ENCODE data around the gene SOX18. TPM values are rescaled to one million over a fixed set of nuclear protein-coding genes. Genes with fewer than 3 reads are reported as not detected.
"Not testable (repeated sequence)": the region's sequence is repeated elsewhere in the genome, so short reads cannot be mapped to it uniquely, and the experiment has no call there.

Gene SOX18
- total and polyA plus RNA-seq, 2 of the 13 experiments (the other 11 are each of a cell fraction or from before 2014, with no cell fraction given) = 1.6 to 1.9 TPM

DNA sequence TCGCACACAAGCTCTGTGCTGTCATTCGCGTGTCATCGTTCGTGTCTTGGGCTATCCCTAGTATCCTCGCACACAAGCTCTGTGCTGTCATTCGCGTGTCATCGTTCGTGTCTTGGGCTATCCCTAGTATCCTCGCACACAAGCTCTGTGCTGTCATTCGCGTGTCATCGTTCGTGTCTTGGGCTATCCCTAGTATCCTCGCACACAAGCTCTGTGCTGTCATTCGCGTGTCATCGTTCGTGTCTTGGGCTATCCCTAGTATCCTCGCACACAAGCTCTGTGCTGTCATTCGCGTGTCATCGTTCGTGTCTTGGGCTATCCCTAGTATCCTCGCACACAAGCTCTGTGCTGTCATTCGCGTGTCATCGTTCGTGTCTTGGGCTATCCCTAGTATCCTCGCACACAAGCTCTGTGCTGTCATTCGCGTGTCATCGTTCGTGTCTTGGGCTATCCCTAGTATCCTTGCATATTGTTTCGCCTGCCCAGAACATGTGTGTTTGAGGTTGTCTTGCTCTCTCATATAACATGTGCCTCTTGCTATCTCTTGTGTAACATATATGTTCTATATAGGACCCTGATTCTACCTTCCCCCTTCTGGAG, 37.9 kb upstream of the SOX18 start:
- H3K9me3 ChIP-seq (ENCODE audit: low read length); H3K27ac ChIP-seq (ENCODE audit: extremely low read length, insufficient read depth, low read length); H3K4me2 ChIP-seq (ENCODE audit: low read depth, low read length); intact Hi-C loops (cut with micrococcal nuclease; ENCODE audit: unreplicated experiment); H2AFZ ChIP-seq (ENCODE audit: low read length); H4K20me1 ChIP-seq (ENCODE audit: insufficient read depth, low read length); H3K79me2 ChIP-seq (ENCODE audit: insufficient read depth, low read length); in situ Hi-C loops (cut with HindIII; ENCODE audit: extremely low pct_ligation_motif_present, low pct_unique_long_range_greater_than_20kb); CTCF ChIA-PET (ENCODE audit: low intra/inter-chr PET ratio, low total read pairs); FAIRE-seq; POLR2A ChIA-PET; H3K36me3 ChIP-seq (replicated peaks in 1 of 2; ENCODE audit: control insufficient read depth in 1 of 2, insufficient read depth in 2 of 2, low read length in 2 of 2); H3K4me3 ChIP-seq (replicated peaks in 1 of 3; ENCODE audit: insufficient read depth in 1 of 3, low read depth in 2 of 3, low read length in 3 of 3); DNase-seq (ENCODE audit: low spot score); BruUV-seq (replicated peaks); H3K9ac ChIP-seq (ENCODE audit: insufficient read depth, low read depth, low read length); ATAC-seq: not testable (repeated sequence)
- 78% methylated on average over 10 of the region's 36 CpGs for whole genome bisulfite sequencing (ENCODE audit: low lambda C conversion rate)
- peaks cover 31 to 73% of the 10 kb centered on the region in 2 experiments for H3K27me3 ChIP-seq (ENCODE audit: control insufficient read depth in 1 of 2, insufficient read depth in 2 of 2, low read length in 2 of 2)
- H3K4me1 ChIP-seq (ENCODE audit: insufficient read depth, low read length) = peaks cover 25% of the 10 kb centered on the region

DNA sequence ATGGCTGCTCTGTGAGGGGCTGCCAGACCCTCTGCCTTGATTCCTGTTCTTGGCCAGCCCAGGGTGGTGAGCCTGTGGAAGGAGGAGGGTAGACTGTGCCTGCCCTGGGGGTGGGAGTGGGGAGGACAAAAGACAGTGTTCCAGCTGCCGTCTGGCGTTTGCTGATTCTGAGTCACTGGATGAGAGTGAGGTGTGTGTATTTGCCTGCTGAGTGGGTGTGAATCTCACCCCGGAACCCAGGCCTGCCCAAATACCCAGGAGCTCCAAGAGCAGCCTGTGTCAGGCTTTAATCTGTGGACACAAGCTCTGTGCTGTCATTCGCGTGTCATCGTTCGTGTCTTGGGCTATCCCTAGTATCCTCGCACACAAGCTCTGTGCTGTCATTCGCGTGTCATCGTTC, 37.4 kb upstream of the SOX18 start:
- Histone ChIP-seq H3K9ac (ENCODE audit: insufficient read depth, low read depth, low read length) (no peak overlapping the region), H4K20me1 (ENCODE audit: insufficient read depth, low read length) (peaks cover 7% of the 10 kb centered on the region; the same call in 1 of the 2 replicates), H3K27me3 (ENCODE audit: control insufficient read depth in 1 of 2, insufficient read depth in 2 of 2, low read length in 2 of 2) (peaks cover 29 to 68% of the 10 kb centered on the region in 2 experiments), H2AFZ (ENCODE audit: low read length) (no peak overlapping the region), H3K4me1 (ENCODE audit: insufficient read depth, low read length) (peaks cover 28% of the 10 kb centered on the region), H3K4me3 (replicated peaks in 1 of 3; ENCODE audit: insufficient read depth in 1 of 3, low read depth in 2 of 3, low read length in 3 of 3) (no peak overlapping the region), H3K79me2 (ENCODE audit: insufficient read depth, low read length) (no peaks in the 10 kb centered on the region), H3K27ac (ENCODE audit: extremely low read length, insufficient read depth, low read length) (no peak overlapping the region), H3K9me3 (ENCODE audit: low read length) (no peaks in the 10 kb centered on the region), H3K36me3 (replicated peaks in 1 of 2; ENCODE audit: control insufficient read depth in 1 of 2, insufficient read depth in 2 of 2, low read length in 2 of 2) (no peaks in the 10 kb centered on the region), H3K4me2 (ENCODE audit: low read depth, low read length) (no peak overlapping the region)
- POLR2A ChIA-PET = no interaction called here
- TF ChIP-seq ARID2 (CRISPR knock-in tag; IDR thresholded peaks at IDR 0.05; ENCODE audit: borderline replicate concordance) (no peak), EZH2 (conservative IDR thresholded peaks at IDR 0.05; ENCODE audit: low read depth, low read length) (no peak), SIN3B (IDR thresholded peaks at IDR 0.05; ENCODE audit: low read length) (no peak), ZNF660 (CRISPR knock-in tag; IDR thresholded peaks at IDR 0.05; ENCODE audit: borderline replicate concordance, low read depth) (no peak), FOXP1 (IDR thresholded peaks at IDR 0.05) (no peak), FOXP1 (CRISPR knock-in tag; IDR thresholded peaks at IDR 0.05) (no peak)
- TF ChIP-seq, protein P1, sequence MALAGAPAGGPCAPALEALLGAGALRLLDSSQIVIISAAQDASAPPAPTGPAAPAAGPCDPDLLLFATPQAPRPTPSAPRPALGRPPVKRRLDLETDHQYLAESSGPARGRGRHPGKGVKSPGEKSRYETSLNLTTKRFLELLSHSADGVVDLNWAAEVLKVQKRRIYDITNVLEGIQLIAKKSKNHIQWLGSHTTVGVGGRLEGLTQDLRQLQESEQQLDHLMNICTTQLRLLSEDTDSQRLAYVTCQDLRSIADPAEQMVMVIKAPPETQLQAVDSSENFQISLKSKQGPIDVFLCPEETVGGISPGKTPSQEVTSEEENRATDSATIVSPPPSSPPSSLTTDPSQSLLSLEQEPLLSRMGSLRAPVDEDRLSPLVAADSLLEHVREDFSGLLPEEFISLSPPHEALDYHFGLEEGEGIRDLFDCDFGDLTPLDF (CRISPR knock-in tag; IDR thresholded peaks at IDR 0.05) = no peak
- no peak for FAIRE-seq
- CTCF ChIA-PET (ENCODE audit: low intra/inter-chr PET ratio, low total read pairs) = no interaction called here
- WGBS (ENCODE audit: low lambda C conversion rate) = 60% methylated on average over 11 of the region's 11 CpGs
- no peak for DNase-seq (ENCODE audit: low spot score)
- ATAC-seq = no peak
- in situ Hi-C loops (cut with HindIII; ENCODE audit: extremely low pct_ligation_motif_present, low pct_unique_long_range_greater_than_20kb) (no loop called here), intact Hi-C loops (cut with micrococcal nuclease; ENCODE audit: unreplicated experiment) (no loop called here)
- no TSS peak for BruUV-seq (replicated peaks)

All from HepG2 (cell line).